ENCODE data around the gene LRRC52. TPM values are rescaled to one million over a fixed set of nuclear protein-coding genes. Genes with fewer than 3 reads are reported as not detected.
A peak's percentile ranks its signal among the peaks of the same experiment; 100 is the strongest.
"Not testable (repeated sequence)": the region's sequence is repeated elsewhere in the genome, so short reads cannot be mapped to it uniquely, and the experiment has no call there.

Gene LRRC52
- total RNA-seq, 6 experiments from 2014 or later: not detected

DNA sequence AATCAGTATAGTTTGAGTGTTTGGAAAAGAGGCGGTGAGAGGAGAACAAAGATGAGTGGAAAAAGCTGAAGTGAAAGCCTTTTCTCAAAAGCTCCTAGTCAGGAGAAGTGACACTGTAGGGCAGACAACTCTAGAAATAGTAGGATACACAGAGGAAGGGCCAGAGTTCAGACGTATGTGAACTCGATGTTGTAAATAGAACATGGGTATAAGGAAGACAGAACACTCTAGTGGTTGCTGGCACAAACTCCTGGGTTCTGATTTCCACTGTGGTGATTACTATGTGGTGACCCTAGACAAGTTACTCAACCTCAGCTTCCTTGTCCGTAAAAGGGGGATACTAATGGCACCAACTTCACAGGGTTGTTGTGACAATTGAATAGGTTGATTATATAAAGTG is 57.0 kb downstream of the LRRC52 start:
- DNase-seq: no peak

DNA sequence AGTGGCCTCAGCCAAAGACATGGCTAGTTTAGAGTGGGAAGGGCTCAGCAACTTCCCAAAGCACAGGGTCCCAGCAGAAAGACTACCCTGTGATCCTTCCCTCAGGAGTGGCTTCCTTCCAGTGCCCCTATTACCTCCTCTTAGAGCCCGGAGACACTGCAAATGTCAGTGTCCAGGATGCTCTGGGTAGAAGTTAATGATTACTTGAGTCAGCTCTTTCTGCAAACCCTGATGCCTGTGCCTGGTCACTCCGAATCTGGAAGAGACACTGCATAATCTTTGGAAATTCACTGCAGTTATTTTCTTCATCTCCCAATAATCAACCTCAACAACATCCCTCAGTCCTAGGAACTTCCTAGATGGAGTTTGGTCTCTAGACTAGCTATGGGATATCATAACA is 60.0 kb downstream of the LRRC52 start:
- ATAC-seq (peak; percentile 71 to 86 (median 82)), DNase-seq (no peak)
- Histone ChIP-seq H3K4me1 (peaks cover 0 to 3% (median 0%) of the 10 kb centered on the region in 4 donors), H3K4me3 (no peak overlapping the region), H3K27me3 (no peaks in the 10 kb centered on the region), H3K27ac (no peak overlapping the region), H3K9me3 (no peaks in the 10 kb centered on the region), H3K36me3 (no peaks in the 10 kb centered on the region)
- WGBS (ENCODE audit: insufficient coverage, low coverage, low lambda C conversion rate, missing lambda C conversion rate): 45% methylated on average over 2 of the region's 2 CpGs
- TF ChIP-seq POLR2A (IDR thresholded peaks at IDR 0.05): no peak
- TF ChIP-seq, protein P1, sequence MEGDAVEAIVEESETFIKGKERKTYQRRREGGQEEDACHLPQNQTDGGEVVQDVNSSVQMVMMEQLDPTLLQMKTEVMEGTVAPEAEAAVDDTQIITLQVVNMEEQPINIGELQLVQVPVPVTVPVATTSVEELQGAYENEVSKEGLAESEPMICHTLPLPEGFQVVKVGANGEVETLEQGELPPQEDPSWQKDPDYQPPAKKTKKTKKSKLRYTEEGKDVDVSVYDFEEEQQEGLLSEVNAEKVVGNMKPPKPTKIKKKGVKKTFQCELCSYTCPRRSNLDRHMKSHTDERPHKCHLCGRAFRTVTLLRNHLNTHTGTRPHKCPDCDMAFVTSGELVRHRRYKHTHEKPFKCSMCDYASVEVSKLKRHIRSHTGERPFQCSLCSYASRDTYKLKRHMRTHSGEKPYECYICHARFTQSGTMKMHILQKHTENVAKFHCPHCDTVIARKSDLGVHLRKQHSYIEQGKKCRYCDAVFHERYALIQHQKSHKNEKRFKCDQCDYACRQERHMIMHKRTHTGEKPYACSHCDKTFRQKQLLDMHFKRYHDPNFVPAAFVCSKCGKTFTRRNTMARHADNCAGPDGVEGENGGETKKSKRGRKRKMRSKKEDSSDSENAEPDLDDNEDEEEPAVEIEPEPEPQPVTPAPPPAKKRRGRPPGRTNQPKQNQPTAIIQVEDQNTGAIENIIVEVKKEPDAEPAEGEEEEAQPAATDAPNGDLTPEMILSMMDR (IDR thresholded peaks at IDR 0.05): no peak
- intact Hi-C loops (cut with DNase I): loop anchor here (5.0 to 10.0 kb wide), 2 partner anchors 311 to 313 kb away; no protein-coding TSS in a partner anchor

More for the DNA sequence above, 57.0 kb downstream of the LRRC52 start:
- no peaks in the 10 kb centered on the region for H3K36me3 ChIP-seq
- ATAC-seq: peak in 1 of 4 donors; percentile 21
- TF ChIP-seq, protein P1 (IDR thresholded peaks at IDR 0.05): no peak
- intact Hi-C loops (cut with DNase I): loop anchor here (5.0 to 10.0 kb wide), 2 partner anchors 314 to 317 kb away; no protein-coding TSS in a partner anchor
- peaks cover 0 to 9% (median 0%) of the 10 kb centered on the region in 4 donors for H3K4me1 ChIP-seq
- H3K9me3 ChIP-seq: no peaks in the 10 kb centered on the region
- 31% methylated on average over 4 of the region's 4 CpGs for WGBS (ENCODE audit: insufficient coverage, low coverage, low lambda C conversion rate, missing lambda C conversion rate)
- no peaks in the 10 kb centered on the region for H3K27me3 ChIP-seq
- H3K27ac ChIP-seq: no peak overlapping the region
- no peak overlapping the region for H3K4me3 ChIP-seq

DNA sequence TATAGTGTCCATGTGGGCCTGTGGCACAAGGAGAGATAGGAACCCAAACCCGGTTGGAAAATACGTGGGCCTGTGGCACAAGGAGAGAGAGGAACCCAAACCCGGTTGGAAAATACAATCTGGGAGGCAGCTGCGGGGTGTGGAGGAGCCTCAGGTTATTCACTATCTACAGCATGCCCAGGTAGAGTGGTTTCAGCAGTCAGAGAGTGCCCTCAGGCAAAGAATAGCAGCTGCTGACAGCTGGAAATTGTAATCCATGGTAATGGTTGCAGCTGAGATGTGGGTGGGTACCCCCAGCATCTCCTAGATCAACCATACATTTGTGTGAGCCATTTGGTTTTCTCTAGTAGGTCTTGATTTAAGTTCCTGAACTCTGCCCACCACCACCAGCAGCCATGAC is 61.4 kb downstream of the LRRC52 start:
- no peaks in the 10 kb centered on the region for H3K36me3 ChIP-seq
- intact Hi-C loops (cut with DNase I): loop anchor here in 1 of 2 donors (10.0 kb wide), 1 partner anchor 310 kb away; no protein-coding TSS in a partner anchor
- ATAC-seq (no peak), DNase-seq (no peak)
- no peak overlapping the region for H3K27ac ChIP-seq
- no peak overlapping the region for H3K4me3 ChIP-seq
- no peaks in the 10 kb centered on the region for H3K9me3 ChIP-seq
- H3K4me1 ChIP-seq: no peaks in the 10 kb centered on the region
- H3K27me3 ChIP-seq: no peaks in the 10 kb centered on the region
- 92% methylated on average over 3 of the region's 4 CpGs for WGBS (ENCODE audit: insufficient coverage, low coverage, low lambda C conversion rate, missing lambda C conversion rate)
- no peak for TF ChIP-seq POLR2A (IDR thresholded peaks at IDR 0.05)
- TF ChIP-seq, protein P1 (IDR thresholded peaks at IDR 0.05): no peak

DNA sequence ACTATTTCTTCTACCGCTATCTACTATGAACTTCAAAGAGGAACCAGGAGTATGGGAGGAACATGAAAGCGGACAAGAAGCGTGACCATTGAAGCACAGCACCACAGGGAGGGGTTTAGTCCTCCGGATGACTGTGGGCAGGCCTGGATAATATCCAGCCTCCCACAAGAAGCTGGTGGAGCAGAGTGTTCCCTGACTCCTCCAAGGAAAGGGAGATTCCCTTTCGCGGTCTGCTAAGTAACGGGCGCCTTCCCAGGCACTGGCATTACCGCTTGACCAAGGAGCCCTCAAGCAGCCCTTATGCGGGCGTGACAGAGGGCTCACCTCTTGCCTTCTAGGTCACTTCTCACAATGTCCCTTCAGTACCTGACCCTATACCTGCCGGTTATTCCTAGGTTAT is 62.9 kb downstream of the LRRC52 start:
- H3K27me3 ChIP-seq, H3K4me1 ChIP-seq, ATAC-seq, H3K9me3 ChIP-seq, H3K4me3 ChIP-seq, DNase-seq, H3K36me3 ChIP-seq, H3K27ac ChIP-seq: not testable (repeated sequence)
- WGBS (ENCODE audit: insufficient coverage, low coverage, low lambda C conversion rate, missing lambda C conversion rate): 67% methylated on average over 4 of the region's 12 CpGs
- intact Hi-C loops (cut with DNase I): loop anchor here in 1 of 2 donors (10.0 kb wide), 1 partner anchor 308 kb away; no protein-coding TSS in a partner anchor

DNA sequence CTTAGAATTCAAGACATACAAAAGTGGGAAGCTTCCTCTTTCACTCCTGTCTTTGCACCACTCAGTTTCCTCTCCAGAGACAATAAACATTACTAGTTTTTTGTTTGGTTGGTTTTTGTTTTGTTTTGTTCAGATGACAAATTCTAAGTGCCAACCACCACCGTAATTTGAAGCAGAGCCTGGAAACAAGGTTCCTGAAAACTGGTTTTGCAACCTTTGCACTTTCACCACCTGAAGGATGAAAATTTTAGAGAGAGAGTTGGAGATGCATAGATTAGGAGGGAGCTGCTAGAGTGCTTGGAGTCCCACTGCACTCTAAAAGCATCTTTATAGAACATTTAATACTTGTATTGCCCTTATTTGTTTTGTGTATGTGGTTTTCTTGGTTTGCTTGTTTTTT is 67.1 kb downstream of the LRRC52 start:
- no peak for ATAC-seq
- Histone ChIP-seq H3K27ac (no peak overlapping the region), H3K27me3 (no peaks in the 10 kb centered on the region), H3K36me3 (no peaks in the 10 kb centered on the region), H3K4me1 (no peaks in the 10 kb centered on the region), H3K9me3 (no peaks in the 10 kb centered on the region), H3K4me3 (no peak overlapping the region)
- intact Hi-C loops (cut with DNase I): no loop called here
- WGBS (ENCODE audit: insufficient coverage, low coverage, low lambda C conversion rate, missing lambda C conversion rate): 11% methylated on average over 1 of the region's 1 CpG
- TF ChIP-seq POLR2A (IDR thresholded peaks at IDR 0.05): no peak
- TF ChIP-seq, protein P1 (IDR thresholded peaks at IDR 0.05): no peak
- no peak for DNase-seq
